OCI-LY1 (cell line): ENCODE results near the gene NPIPA8.
"Not testable (repeated sequence)": the region's sequence is repeated elsewhere in the genome, so short reads cannot be mapped to it uniquely, and the experiment has no call there.

Source experiments
- CTCF ChIP-seq: fragments of 200-600 bp; sonication (generic), shearing (Covaris generic); IDR thresholded peaks from 2 replicates; pipeline ENCODE4 v1.5.1; 2017; ENCODE audit warnings: mild to moderate bottlenecking, antibody characterized with exemption, low read length, moderate library complexity, mixed read lengths
- EZH2 ChIP-seq: fragments of 200-600 bp; sonication (generic), shearing (Covaris generic); IDR thresholded peaks from 2 replicates; pipeline ENCODE4 v1.8.0; 2017; ENCODE audit warnings: borderline replicate concordance, mixed run types, mild to moderate bottlenecking, antibody characterized with exemption, low read length, moderate library complexity, mixed read lengths

GRCh38 chr16:18307241-18307640 lies 29.3 kb downstream of the NPIPA8 start:
- TF ChIP-seq CTCF, EZH2: not testable (repeated sequence)
